ENCODE results near the gene BORCS5. TPM values are rescaled to one million over a fixed set of nuclear protein-coding genes. Genes with fewer than 3 reads are reported as not detected.

The BORCS5 gene
- polyA plus RNA-seq, 1 donor, result 7.2 TPM

- DNase-seq (ENCODE audit: low read depth), result no peak
Measured at GRCh38 chr12:12511895-12512711, 155.2 kb downstream of the BORCS5 start.

DNA sequence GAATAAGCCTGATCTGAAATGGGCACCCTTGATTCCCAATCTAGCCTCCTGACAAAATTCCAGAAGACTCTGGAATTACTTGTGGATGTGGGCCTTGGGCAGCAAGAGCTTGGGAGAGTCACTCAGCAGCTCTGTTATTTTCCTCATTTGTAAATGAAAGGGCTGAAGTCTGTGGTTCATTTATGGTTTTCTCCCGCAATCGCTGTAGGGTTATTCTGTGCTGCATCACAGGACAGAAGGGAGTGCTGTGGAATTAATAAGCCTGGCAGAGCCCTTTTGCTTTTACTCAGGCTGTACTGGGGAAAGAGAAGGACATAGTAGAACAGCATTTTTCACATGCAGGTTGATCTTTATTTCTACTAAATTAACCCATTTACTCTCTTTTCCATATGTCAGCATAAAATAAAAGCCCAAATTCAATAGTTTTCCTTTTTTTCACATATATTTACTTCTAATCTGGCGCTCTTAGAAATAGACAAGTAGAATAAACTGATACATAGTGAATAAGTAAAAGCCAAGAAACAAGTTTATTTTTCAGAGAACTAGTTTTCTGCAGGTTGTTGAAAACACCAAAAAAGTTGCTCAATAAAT, 156.6 kb downstream of the BORCS5 start:
- DNase-seq (ENCODE audit: low read depth), result no peak

DNA sequence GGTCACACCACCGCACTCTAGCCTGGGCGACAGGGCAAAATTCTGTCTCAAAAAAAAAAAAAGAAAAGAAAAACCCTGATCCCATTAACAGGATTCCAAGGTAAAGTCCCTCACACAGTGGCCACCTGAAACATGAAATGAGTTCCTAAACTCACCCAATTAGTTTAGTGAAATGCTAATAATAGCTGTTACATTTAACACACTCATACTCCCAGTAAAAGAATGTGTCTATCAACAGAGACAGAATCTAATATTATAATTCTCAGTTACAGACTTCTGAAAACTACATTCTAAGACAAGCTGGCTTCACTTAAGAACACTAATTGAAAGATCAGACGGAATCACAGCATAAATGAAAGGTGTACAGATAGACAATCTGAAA, 161.6 kb downstream of the BORCS5 start:
- no peak for DNase-seq (ENCODE audit: low read depth)

DNA sequence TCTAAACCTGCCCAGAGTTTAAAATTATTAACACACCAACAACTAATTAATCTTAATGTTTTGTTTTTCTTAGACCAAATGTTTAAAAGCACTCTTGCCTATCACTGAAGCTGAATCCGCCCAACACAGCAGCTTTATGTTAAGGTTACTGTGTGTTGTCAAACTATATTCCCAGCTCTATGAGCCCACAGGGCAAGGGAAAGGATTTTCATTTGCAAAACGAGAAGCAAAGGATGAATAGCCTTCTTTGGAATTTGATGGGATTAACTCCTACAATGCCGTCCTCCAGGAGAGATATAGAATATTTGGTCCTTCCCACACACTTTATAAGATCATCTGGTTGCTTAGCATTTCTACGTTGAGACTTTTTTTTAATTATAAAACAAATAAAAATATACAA, 162.0 kb downstream of the BORCS5 start:
- no peak for DNase-seq (ENCODE audit: low read depth)

Other genes starting within 250 kb of the BORCS5 start
- gene LRP6, start 90.0 kb upstream of the BORCS5 start, polyA plus RNA-seq (ENCODE audit: insufficient read length), result 32.0 TPM
- 8.6 TPM for gene MANSC1, start 6.8 kb upstream of the BORCS5 start, polyA plus RNA-seq (ENCODE audit: insufficient read length)
- gene DUSP16, start 205.8 kb downstream of the BORCS5 start, polyA plus RNA-seq (ENCODE audit: insufficient read length), result 35.1 TPM

All from forelimb muscle (tissue), 1 donor.